NK-92 treated with Interleukin-12 subunit alpha and Interleukin-12 subunit beta, amount 100 ng/mL, for 24 hours (cell line): ENCODE measurements around the gene NSL1.
A peak's percentile ranks its signal among the peaks of the same experiment; 100 is the strongest.

Source experiments
- DNase-seq: peaks from one replicate; lab custom pipeline; 2025; lab: John Stamatoyannopoulos, UW

The NSL1 gene

GRCh38 chr1:212685429-212685828 is 106.1 kb downstream of the NSL1 start:
- no peak for DNase-seq

GRCh38 chr1:212684521-212685090 is 107.0 kb downstream of the NSL1 start:
- DNase-seq, result no peak

GRCh38 chr1:212684076-212684475 is 107.5 kb downstream of the NSL1 start:
- no peak for DNase-seq

- peak; percentile 87 for DNase-seq
These were observed 108.2 kb downstream of the NSL1 start for GRCh38 chr1:212683357-212683722.

- DNase-seq, result no peak
These were observed 110.7 kb downstream of the NSL1 start for GRCh38 chr1:212680680-212681389.

GRCh38 chr1:212678456-212679410 is 112.8 kb downstream of the NSL1 start:
- no peak for DNase-seq

GRCh38 chr1:212677573-212677972 is 114.0 kb downstream of the NSL1 start:
- DNase-seq, result no peak

GRCh38 chr1:212677136-212677535 is 114.4 kb downstream of the NSL1 start:
- DNase-seq, result no peak
